22Rv1 (cell line): ENCODE measurements around the gene TXNDC5.

Experiments used
- CTCF ChIP-seq: fragments of 450-650 bp; IDR thresholded peaks from 2 replicates; pipeline ENCODE4 v1.5.1; 2017; ENCODE audit warnings: mild to moderate bottlenecking
- ZFX ChIP-seq: fragments of 450-650 bp; IDR thresholded peaks from 2 replicates; pipeline ENCODE4 v1.6.1; 2017; ENCODE audit warnings: antibody characterized with exemption, borderline replicate concordance

GRCh38 chr6:7905416-7905815 lies 5.2 kb downstream of the TXNDC5 start:
- no peak for TF ChIP-seq CTCF
- no peak for TF ChIP-seq ZFX
